ENCODE measurements around the gene MRPL1.

DNA sequence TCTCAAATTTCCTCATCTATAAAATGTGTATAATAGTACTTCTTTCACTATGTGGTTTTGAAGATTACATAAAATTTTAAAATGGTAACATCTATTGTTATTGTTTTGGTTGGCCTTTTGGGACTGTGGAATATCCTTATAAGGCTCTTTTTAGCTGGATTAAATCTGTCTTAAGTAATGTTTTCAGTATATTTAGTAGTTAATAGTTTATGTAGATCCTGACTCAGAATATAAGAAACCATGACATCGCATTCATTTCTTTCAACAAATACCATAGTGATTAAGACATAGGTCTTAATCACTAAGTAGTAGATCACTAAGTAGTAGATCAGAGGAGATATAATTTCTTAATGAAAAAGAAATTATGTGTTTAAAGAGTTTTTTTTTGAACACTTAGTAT, 48.5 kb downstream of the MRPL1 start:
- TF ChIP-seq CTCF (conservative IDR thresholded peaks at IDR 0.05; ENCODE audit: low read length) (no peak), EZH2phosphoT487 (IDR thresholded peaks at IDR 0.05; ENCODE audit: borderline replicate concordance, low read depth, low read length) (no peak)
